K562 (cell line): ENCODE results near the gene CD151. TPM values are rescaled to one million over a fixed set of nuclear protein-coding genes. Genes with fewer than 3 reads are reported as not detected.

Experiments used
- HOXB6 ChIP-seq: fragments of 250-450 bp; sonication (Bioruptor Pico); IDR thresholded peaks from 2 replicates; pipeline ENCODE4 v1.5.1; 2022; ENCODE audit warnings: mild to moderate bottlenecking, borderline replicate concordance
- POLR2G ChIP-seq: fragments of 200-400 bp; formaldehyde crosslinking; IDR thresholded peaks from 2 replicates; pipeline ENCODE4 v1.6.1; 2017; ENCODE audit warnings: low read depth, mild to moderate bottlenecking, antibody characterized with exemption, low read length, moderate library complexity
- SMARCE1 ChIP-seq: fragments of 450-650 bp; IDR thresholded peaks from 2 replicates; pipeline ENCODE4 v1.7.1; 2016; ENCODE audit warnings: mild to moderate bottlenecking
- ZNF3 ChIP-seq: fragments of 250-450 bp; sonication (Bioruptor Pico); IDR thresholded peaks from 2 replicates; pipeline ENCODE4 v1.5.0; 2021; ENCODE audit warnings: mild to moderate bottlenecking, moderate library complexity
- polyA plus RNA-seq, 8 experiments: library from polyadenylated mRNA; depleted of rRNA in 4 of 8; stranded (reverse) in 5 of 8; unstranded in 3 of 8; fragments of >200 nt; fragmentation: Nextera tagmentation in 2 of 8; fragmentation: Illumina TruSeq in 1 of 8; extraction: Ambion mirVana in 2 of 8; extraction: Trizol in 1 of 8; gene quantifications; 2 replicates each; pipeline versions ENCODE4 v1.2.1 to v1.2.3, GENCODE V29; 2011 to 2014; ENCODE audit warnings: inconsistent platforms in 1 of 8, missing spikeins in 1 of 8
- total RNA-seq, 7 experiments: library from RNA; depleted of rRNA in 6 of 7; stranded (reverse); fragments of >200 nt in 6 of 7; fragmentation: Illumina TruSeq in 2 of 7; extraction: Trizol in 2 of 7; gene quantifications; 2 replicates each; pipeline versions ENCODE4 v1.2.1 to v1.2.3, GENCODE V29; 2011 to 2021; ENCODE audit warnings: low replicate concordance in 1 of 7
- TF ChIP-seq, protein P1 (sequence below): fragments of 250-450 bp; sonication (Bioruptor Pico); IDR thresholded peaks from 2 replicates; pipeline ENCODE4 v1.5.0; 2021; ENCODE audit warnings: mild to moderate bottlenecking, moderate library complexity

Gene CD151
- total and polyA plus RNA-seq, 9 of the 15 experiments (the other 6 are each of a cell fraction or from before 2014, with no cell fraction given), result 2.3 to 187 (median 140) TPM

DNA sequence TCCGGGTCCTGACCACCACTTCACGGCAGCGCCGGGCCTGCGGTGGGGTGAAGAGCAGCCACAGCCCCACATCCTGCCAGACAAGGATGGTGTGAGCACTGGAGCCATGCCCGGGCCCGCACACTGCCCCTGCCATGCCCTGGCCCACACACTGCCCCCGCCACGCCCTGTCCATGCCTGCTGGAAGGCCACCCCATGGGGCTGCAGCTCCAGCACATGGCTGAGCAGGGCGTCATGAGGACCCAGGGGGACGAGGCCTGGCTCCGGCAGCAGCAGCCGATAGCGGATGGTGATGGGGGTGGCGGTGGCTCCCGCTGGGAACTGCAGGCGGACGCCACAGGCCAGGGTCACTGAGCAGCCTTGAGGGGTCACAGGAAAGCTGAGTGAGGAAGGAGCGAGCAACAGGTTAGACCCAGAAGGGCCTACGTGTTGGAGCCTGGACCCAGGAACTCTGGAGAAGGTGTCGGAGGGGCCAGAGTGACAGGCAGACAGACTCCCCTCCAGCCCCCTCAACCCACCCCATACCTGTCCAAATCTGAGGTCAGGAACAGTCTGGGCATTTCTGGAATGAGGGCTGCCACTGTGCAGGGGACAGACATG is 30.6 kb upstream of the CD151 start (continued):
- TF ChIP-seq, protein P1, sequence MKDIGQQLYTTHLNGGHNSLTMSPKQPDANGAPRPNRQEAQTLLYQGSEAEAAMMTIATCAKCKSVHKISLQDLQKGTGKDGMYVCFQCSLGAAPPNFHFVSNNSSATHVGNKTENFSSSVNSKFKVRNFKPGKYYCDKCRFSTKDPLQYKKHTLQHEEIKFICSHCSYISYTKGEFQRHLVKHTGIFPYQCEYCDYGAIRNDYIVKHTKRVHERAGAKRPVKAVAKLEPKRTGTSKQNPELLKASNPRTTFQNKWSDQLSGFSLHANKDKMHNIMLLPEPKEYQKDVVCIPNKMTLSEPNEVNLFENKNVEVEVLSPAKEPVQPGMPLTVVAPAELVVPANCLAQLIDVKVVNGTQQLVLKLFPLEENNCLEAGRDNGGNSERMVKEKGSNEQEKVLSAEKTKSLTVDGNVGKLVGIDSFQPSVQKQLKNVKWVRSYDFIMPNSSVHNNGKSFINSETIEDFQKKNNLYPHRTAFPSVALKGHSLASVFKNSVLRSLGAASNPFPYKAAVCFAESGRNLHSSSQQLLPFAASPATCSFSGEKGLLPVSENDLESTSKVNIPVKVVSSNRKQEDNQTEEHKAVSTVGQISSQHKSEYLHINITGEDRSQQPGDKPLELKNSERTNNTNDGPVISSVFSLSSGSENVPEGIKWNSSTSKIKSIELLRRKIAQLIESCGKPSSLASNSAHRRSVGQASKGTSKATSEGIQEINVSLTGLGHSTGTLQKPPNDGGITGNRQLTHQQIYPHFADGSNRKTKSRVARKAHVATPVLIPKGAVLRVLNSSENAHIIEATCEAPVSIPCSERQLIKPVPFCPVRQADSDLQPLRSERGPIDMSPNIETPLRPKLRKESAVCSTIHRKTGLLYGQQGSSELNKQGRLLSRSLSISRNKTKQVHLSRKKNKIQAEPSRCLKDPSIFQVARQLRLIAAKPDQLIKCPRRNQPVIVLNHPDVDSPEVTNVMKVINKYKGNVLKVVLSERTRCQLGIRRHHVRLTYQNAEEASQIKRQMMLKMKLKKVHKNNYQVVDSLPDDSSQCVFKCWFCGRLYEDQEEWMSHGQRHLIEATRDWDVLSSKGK (CRISPR knock-in tag), result no peak
- TF ChIP-seq ZNF3 (CRISPR knock-in tag), result no peak
- no peak for TF ChIP-seq SMARCE1
- TF ChIP-seq POLR2G, result 0 out of 2 replicates have a peak, but pooled peaks have one; percentile 50
- TF ChIP-seq HOXB6 (CRISPR knock-in tag), result no peak
- TF ChIP-seq, all 486 proteins: peak for 4
